Measurements from ENCODE around the gene VPS8. TPM values are rescaled to one million over a fixed set of nuclear protein-coding genes. Genes with fewer than 3 reads are reported as not detected.

The VPS8 gene
- total RNA-seq, 1 experiment from 2014 or later: 39.7 TPM

GRCh38 chr3:185057829-185058228 is 245.9 kb downstream of the VPS8 start:
- Histone ChIP-seq H3K27me3 (ENCODE audit: insufficient read depth, low read length) (no peaks in the 10 kb centered on the region), H3K56ac (ENCODE audit: insufficient read length, low read depth, low read length) (no peak overlapping the region), H3K9ac (ENCODE audit: extremely low read depth, insufficient read length, low read length) (no peak overlapping the region), H3K9me3 (ENCODE audit: control insufficient read depth, low read depth, low read length) (no peaks in the 10 kb centered on the region), H2BK15ac (ENCODE audit: low read depth, low read length) (no peak overlapping the region), H2AFZ (ENCODE audit: low read length) (no peak overlapping the region), H3K27ac (ENCODE audit: insufficient read length, low read depth, low read length) (no peak overlapping the region), H2BK12ac (ENCODE audit: insufficient read length, low read depth, low read length) (no peak overlapping the region), H2BK5ac (ENCODE audit: insufficient read length, low read length) (no peak overlapping the region), H4K20me1 (ENCODE audit: control insufficient read depth, insufficient read depth, insufficient read length) (no peaks in the 10 kb centered on the region), H2AK5ac (ENCODE audit: insufficient read length, low read length) (no peak overlapping the region), H3K79me2 (ENCODE audit: insufficient read depth, low read length) (no peaks in the 10 kb centered on the region), H3K4me1 (ENCODE audit: insufficient read depth, low read length) (no peaks in the 10 kb centered on the region), H3K4me2 (ENCODE audit: insufficient read depth, insufficient read length, low read length) (no peak overlapping the region), H3T11ph (ENCODE audit: low read length) (no peak overlapping the region), H3K23ac (ENCODE audit: insufficient read length, low read depth, low read length) (no peak overlapping the region), H3K4ac (ENCODE audit: low read depth, low read length) (no peak overlapping the region), H2BK120ac (ENCODE audit: low read depth, low read length, poor library complexity, severe bottlenecking) (no peak overlapping the region), H3K14ac (ENCODE audit: insufficient read depth, low read length) (no peak overlapping the region), H2BK20ac (ENCODE audit: low read depth, low read length, poor library complexity, severe bottlenecking) (no peak overlapping the region), H4K8ac (replicated peaks; ENCODE audit: insufficient read length, low read depth, low read length) (no peak overlapping the region), H3K79me1 (ENCODE audit: insufficient read depth, low read depth, low read length, poor library complexity, severe bottlenecking) (no peaks in the 10 kb centered on the region), H3K18ac (ENCODE audit: insufficient read length, low read depth, low read length) (no peak overlapping the region), H3K23me2 (ENCODE audit: insufficient read length, low read depth, low read length, poor library complexity, severe bottlenecking) (no peaks in the 10 kb centered on the region), H4K5ac (ENCODE audit: insufficient read length, low read depth, low read length) (no peak overlapping the region), H4K91ac (ENCODE audit: insufficient read length, low read depth, low read length) (no peak overlapping the region)
- Mint-ChIP-seq H3K9me3 (peaks cover 41 to 43% of the 10 kb centered on the region in 2 experiments), H3K36me3 (ENCODE audit: insufficient read depth in 1 of 3, low read depth in 3 of 3) (peaks cover 11 to 36% (median 33%) of the 10 kb centered on the region in 3 experiments), H3K4me3 (no peak overlapping the region), H3K27me3 (ENCODE audit: low read depth) (no peaks in the 10 kb centered on the region), H3K27ac (no peak overlapping the region), H3K4me1 (no peaks in the 10 kb centered on the region)
- no peak for TF ChIP-seq CTCF (conservative IDR thresholded peaks at IDR 0.05)
- no peak for DNase-seq
- WGBS (ENCODE audit: extremely low coverage, insufficient read length, low lambda C conversion rate): no CpG with 5 or more reads among the region's 1 CpG
